IPS-11a (cell line): ENCODE data around the gene CDON.
"Not testable (repeated sequence)": the region's sequence is repeated elsewhere in the genome, so short reads cannot be mapped to it uniquely, and the experiment has no call there.

Source experiments
- H3K4me3 ChIP-seq: one replicate; pipeline ENCODE4 v1.5.1; 2013; ENCODE audit warnings: low read depth, low read length, control low read depth

CDON gene

GRCh38 chr11:125999234-125999880, 63.3 kb downstream of the CDON start:
- no peak overlapping the region for H3K4me3 ChIP-seq

GRCh38 chr11:125998267-125998666, 64.4 kb downstream of the CDON start:
- H3K4me3 ChIP-seq = no peak overlapping the region

- no peak overlapping the region for H3K4me3 ChIP-seq
Measured at GRCh38 chr11:125995313-125995712, 67.4 kb downstream of the CDON start.

GRCh38 chr11:125994509-125994908, 68.2 kb downstream of the CDON start:
- no peak overlapping the region for H3K4me3 ChIP-seq

- H3K4me3 ChIP-seq = no peak overlapping the region
Measured at GRCh38 chr11:125992893-125993292, 69.8 kb downstream of the CDON start.

GRCh38 chr11:125990244-125990643, 72.4 kb downstream of the CDON start:
- H3K4me3 ChIP-seq = no peak overlapping the region

- no peak overlapping the region for H3K4me3 ChIP-seq
Measured at GRCh38 chr11:125987066-125987641, 75.5 kb downstream of the CDON start.

GRCh38 chr11:125985956-125986355, 76.7 kb downstream of the CDON start:
- not testable (repeated sequence) for H3K4me3 ChIP-seq

- no peak overlapping the region for H3K4me3 ChIP-seq
Measured at GRCh38 chr11:125982348-125982730, 80.3 kb downstream of the CDON start.

- H3K4me3 ChIP-seq = no peak overlapping the region
Measured at GRCh38 chr11:125980436-125980835, 82.2 kb downstream of the CDON start.

GRCh38 chr11:125979511-125979910, 83.2 kb downstream of the CDON start:
- no peak overlapping the region for H3K4me3 ChIP-seq

GRCh38 chr11:125978778-125979407, 83.8 kb downstream of the CDON start:
- no peak overlapping the region for H3K4me3 ChIP-seq

- no peak overlapping the region for H3K4me3 ChIP-seq
Measured at GRCh38 chr11:125978181-125978716, 84.4 kb downstream of the CDON start.

- no peak overlapping the region for H3K4me3 ChIP-seq
Measured at GRCh38 chr11:125977333-125977732, 85.3 kb downstream of the CDON start.

- no peak overlapping the region for H3K4me3 ChIP-seq
Measured at GRCh38 chr11:125976156-125976555, 86.5 kb downstream of the CDON start.

- H3K4me3 ChIP-seq = no peak overlapping the region
Measured at GRCh38 chr11:125975634-125976033, 87.0 kb downstream of the CDON start.

- H3K4me3 ChIP-seq = no peak overlapping the region
Measured at GRCh38 chr11:125974284-125974683, 88.4 kb downstream of the CDON start.

GRCh38 chr11:125971618-125972017, 91.0 kb downstream of the CDON start:
- no peak overlapping the region for H3K4me3 ChIP-seq

- H3K4me3 ChIP-seq = no peak overlapping the region
Measured at GRCh38 chr11:125968354-125968753, 94.3 kb downstream of the CDON start.

- no peak overlapping the region for H3K4me3 ChIP-seq
Measured at GRCh38 chr11:125967515-125967914, 95.2 kb downstream of the CDON start.

- no peak overlapping the region for H3K4me3 ChIP-seq
Measured at GRCh38 chr11:125960771-125961170, 101.9 kb downstream of the CDON start.

GRCh38 chr11:125959931-125960330, 102.7 kb downstream of the CDON start:
- H3K4me3 ChIP-seq = no peak overlapping the region
